Breast epithelium (tissue), 3 donors: ENCODE data around the gene CIDEB.

Source experiments
- CTCF ChIP-seq, 3 donors: fragments of 450-650 bp; IDR thresholded peaks; one replicate each; pipeline ENCODE4 v1.5.1; 2016 to 2017; ENCODE audit warnings: antibody characterized with exemption in 3 of 3, mild to moderate bottlenecking in 3 of 3, moderate library complexity in 3 of 3
- POLR2A ChIP-seq: fragments of 450-650 bp; IDR thresholded peaks from one replicate; pipeline ENCODE4 v1.6.1; 2016; ENCODE audit warnings: antibody characterized with exemption, mild to moderate bottlenecking, moderate library complexity
- POLR2AphosphoS5 ChIP-seq, 3 donors: sonication (generic); formaldehyde crosslinking; IDR thresholded peaks; one replicate each; pipeline ENCODE4 v1.6.1; 2017; ENCODE audit warnings: antibody characterized with exemption in 3 of 3

- TF ChIP-seq CTCF (IDR thresholded peaks at IDR 0.05) (no peak), POLR2A (no peak), POLR2AphosphoS5 (IDR thresholded peaks at IDR 0.05) (no peak)
These were observed 47.2 kb upstream of the CIDEB start for GRCh38 chr14:24355009-24355408.
